ENCODE data around the gene RAB11FIP3.

Gene RAB11FIP3

GRCh38 chr16:445566-445965 is 20.1 kb downstream of the RAB11FIP3 start:
- no peaks in the 10 kb centered on the region for H3F3A ChIP-seq (ENCODE audit: insufficient read depth, low read length)

GRCh38 chr16:450385-450784 is 24.9 kb downstream of the RAB11FIP3 start:
- Histone ChIP-seq H3K79me2 (ENCODE audit: low read length) (peaks cover 3% of the 10 kb centered on the region; the same call in 1 of the 2 replicates), H3K4me3 (ENCODE audit: low read length) (no peak overlapping the region), H3K9ac (ENCODE audit: low read length) (no peak overlapping the region), H4K20me1 (ENCODE audit: insufficient read depth, low read length) (no peaks in the 10 kb centered on the region), H3K36me3 (replicated peaks; ENCODE audit: insufficient read depth, low read length) (no peaks in the 10 kb centered on the region), H3K27ac (ENCODE audit: low read length) (no peak overlapping the region), H3K4me2 (ENCODE audit: low read depth, low read length) (no peak overlapping the region), H3K27me3 (replicated peaks; ENCODE audit: insufficient read depth, low read length) (no peaks in the 10 kb centered on the region), H2AFZ (ENCODE audit: low read length) (no peak overlapping the region), H3K9me2 (replicated peaks; ENCODE audit: insufficient read depth, low read length) (no peaks in the 10 kb centered on the region), H3K4me1 (ENCODE audit: low read length) (no peaks in the 10 kb centered on the region), H3F3A (ENCODE audit: insufficient read depth, low read length) (no peaks in the 10 kb centered on the region), H3K9me3 (replicated peaks; ENCODE audit: insufficient read depth, low read length) (no peaks in the 10 kb centered on the region)
- DNase-seq: no peak
- no peak for TF ChIP-seq EZH2phosphoT487 (IDR thresholded peaks at IDR 0.05; ENCODE audit: low read length)
- no peak for TF ChIP-seq CTCF (IDR thresholded peaks at IDR 0.05; ENCODE audit: low read length)
- no peak for TF ChIP-seq EZH2 (optimal IDR thresholded peaks at IDR 0.05; ENCODE audit: low read depth, low read length)

More at GRCh38 chr16:445566-445965, 20.1 kb downstream of the RAB11FIP3 start:
- peaks cover 10% of the 10 kb centered on the region for H3K79me2 ChIP-seq (ENCODE audit: low read length)
- no peak overlapping the region for H2AFZ ChIP-seq (ENCODE audit: low read length)
- no peaks in the 10 kb centered on the region for H3K4me1 ChIP-seq (ENCODE audit: low read length)
- no peaks in the 10 kb centered on the region for H3K9me2 ChIP-seq (replicated peaks; ENCODE audit: insufficient read depth, low read length)
- no peaks in the 10 kb centered on the region for H3K27me3 ChIP-seq (replicated peaks; ENCODE audit: insufficient read depth, low read length)
- no peak overlapping the region for H3K4me2 ChIP-seq (ENCODE audit: low read depth, low read length)
- no peaks in the 10 kb centered on the region for H3K9me3 ChIP-seq (replicated peaks; ENCODE audit: insufficient read depth, low read length)
- no peaks in the 10 kb centered on the region for H4K20me1 ChIP-seq (ENCODE audit: insufficient read depth, low read length)
- TF ChIP-seq EZH2 (optimal IDR thresholded peaks at IDR 0.05; ENCODE audit: low read depth, low read length) (no peak), EZH2phosphoT487 (IDR thresholded peaks at IDR 0.05; ENCODE audit: low read length) (no peak), CTCF (IDR thresholded peaks at IDR 0.05; ENCODE audit: low read length) (no peak)
- no peak overlapping the region for H3K9ac ChIP-seq (ENCODE audit: low read length)
- DNase-seq: no peak
- no peak overlapping the region for H3K27ac ChIP-seq (ENCODE audit: low read length)
- H3K36me3 ChIP-seq (replicated peaks; ENCODE audit: insufficient read depth, low read length): no peaks in the 10 kb centered on the region
- no peak overlapping the region for H3K4me3 ChIP-seq (ENCODE audit: low read length)

GRCh38 chr16:450785-451512 is 25.5 kb downstream of the RAB11FIP3 start:
- DNase-seq: no peak
- H3K4me2 ChIP-seq (ENCODE audit: low read depth, low read length): no peak overlapping the region
- no peak overlapping the region for H2AFZ ChIP-seq (ENCODE audit: low read length)
- no peaks in the 10 kb centered on the region for H3F3A ChIP-seq (ENCODE audit: insufficient read depth, low read length)
- H3K4me1 ChIP-seq (ENCODE audit: low read length): no peaks in the 10 kb centered on the region
- H3K27me3 ChIP-seq (replicated peaks; ENCODE audit: insufficient read depth, low read length): no peaks in the 10 kb centered on the region
- H3K9me3 ChIP-seq (replicated peaks; ENCODE audit: insufficient read depth, low read length): no peaks in the 10 kb centered on the region
- no peak overlapping the region for H3K4me3 ChIP-seq (ENCODE audit: low read length)
- H3K9ac ChIP-seq (ENCODE audit: low read length): no peak overlapping the region
- TF ChIP-seq CTCF (IDR thresholded peaks at IDR 0.05; ENCODE audit: low read length) (no peak), EZH2phosphoT487 (IDR thresholded peaks at IDR 0.05; ENCODE audit: low read length) (no peak), EZH2 (optimal IDR thresholded peaks at IDR 0.05; ENCODE audit: low read depth, low read length) (no peak)
- no peak overlapping the region for H3K27ac ChIP-seq (ENCODE audit: low read length)
- H3K36me3 ChIP-seq (replicated peaks; ENCODE audit: insufficient read depth, low read length): no peaks in the 10 kb centered on the region
- no peaks in the 10 kb centered on the region for H3K9me2 ChIP-seq (replicated peaks; ENCODE audit: insufficient read depth, low read length)
- peaks cover 3% of the 10 kb centered on the region; the same call in 1 of the 2 replicates for H3K79me2 ChIP-seq (ENCODE audit: low read length)
- H4K20me1 ChIP-seq (ENCODE audit: insufficient read depth, low read length): no peaks in the 10 kb centered on the region
